NT2/D1 (cell line): Measurements from ENCODE around the gene IL1R2.

Source experiments
- DNase-seq: peaks from one replicate; pipeline ENCODE4 v3.0.0-alpha.2; 2011; ENCODE audit warnings: low read depth, low spot score
- H3K27me3 ChIP-seq: 2 replicates; pipeline ENCODE4 v1.6.0; 2011; ENCODE audit warnings: mild to moderate bottlenecking; ENCODE audit not compliant: insufficient read length, insufficient read depth
- H3K36me3 ChIP-seq: 2 replicates; pipeline ENCODE4 v1.6.1; 2011; ENCODE audit warnings: mild to moderate bottlenecking, low read length, mixed read lengths; ENCODE audit not compliant: insufficient read depth, insufficient read length
- H3K4me1 ChIP-seq: 2 replicates; pipeline ENCODE4 v1.5.1; 2011; ENCODE audit not compliant: insufficient read depth, insufficient read length
- H3K4me3 ChIP-seq: 2 replicates; pipeline ENCODE4 v1.5.1; 2011; ENCODE audit warnings: low read depth; ENCODE audit not compliant: insufficient read length
- H3K9ac ChIP-seq: 2 replicates; pipeline ENCODE4 v1.6.0; 2011; ENCODE audit warnings: low read depth; ENCODE audit not compliant: insufficient read length
- H3K9me3 ChIP-seq: 2 replicates; pipeline ENCODE4 v1.5.1; 2011; ENCODE audit warnings: mild to moderate bottlenecking, low read length; ENCODE audit not compliant: insufficient read depth
- SUZ12 ChIP-seq: IDR thresholded peaks from 2 replicates; pipeline ENCODE4 v1.6.1; 2011; ENCODE audit not compliant: insufficient read length, insufficient read depth; ENCODE audit errors: extremely low read depth
- YY1 ChIP-seq: IDR thresholded peaks from 2 replicates; pipeline ENCODE4 v1.6.1; 2011; ENCODE audit not compliant: insufficient read length, insufficient read depth
- ZNF274 ChIP-seq: IDR thresholded peaks from 2 replicates; pipeline ENCODE4 v1.6.1; 2011; ENCODE audit warnings: mild to moderate bottlenecking, low read depth, low read length

The IL1R2 gene

DNA sequence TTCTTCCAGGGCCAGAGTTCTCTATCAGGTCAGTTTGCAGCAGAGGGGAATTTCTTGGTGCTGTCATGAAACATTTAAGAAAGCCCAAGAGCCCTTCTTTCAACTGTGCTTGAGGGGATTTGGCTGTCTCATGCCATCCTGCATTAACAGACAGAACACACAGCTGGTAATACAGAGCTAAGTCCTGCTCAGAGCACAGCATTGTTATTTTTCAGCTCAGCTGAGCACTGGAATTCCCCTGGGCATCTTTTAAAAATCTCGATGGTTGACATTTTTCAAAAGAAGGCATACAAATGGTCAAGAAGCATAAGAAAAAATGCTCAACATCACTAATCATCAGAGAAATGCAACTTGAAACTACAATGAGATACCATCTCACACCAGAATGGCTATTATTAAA is 14.9 kb upstream of the IL1R2 start:
- Histone ChIP-seq H3K4me3 (no peak overlapping the region), H3K9ac (peak overlapping the region; percentile 24), H3K27me3 (no peaks in the 10 kb centered on the region), H3K4me1 (peaks cover 11% of the 10 kb centered on the region), H3K9me3 (peaks cover 19% of the 10 kb centered on the region; the same call in 1 of the 2 replicates), H3K36me3 (no peaks in the 10 kb centered on the region)
- DNase-seq, result no peak
- TF ChIP-seq ZNF274 (no peak), SUZ12 (no peak), YY1 (no peak)

DNA sequence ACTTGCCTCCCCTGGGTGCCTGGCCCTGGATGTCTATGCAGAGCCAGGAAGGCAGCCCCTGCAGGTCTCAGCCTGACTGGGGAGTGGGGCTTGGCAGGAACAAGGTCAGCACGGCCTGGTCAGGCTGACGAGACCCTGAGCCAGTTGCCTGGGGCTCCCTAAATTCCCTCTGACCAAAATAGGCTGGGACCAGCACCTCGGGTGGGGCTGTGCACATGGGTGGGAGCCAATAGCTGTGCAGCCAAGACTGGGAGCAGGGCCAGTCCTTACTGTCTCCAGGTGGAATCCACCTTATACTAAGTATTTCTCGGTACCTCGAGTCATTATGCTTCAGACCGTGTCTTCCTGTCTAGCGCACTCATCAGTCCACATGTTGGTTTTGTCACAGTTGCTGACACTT is 11.4 kb upstream of the IL1R2 start:
- no peaks in the 10 kb centered on the region for H3K27me3 ChIP-seq
- H3K36me3 ChIP-seq, result no peaks in the 10 kb centered on the region
- H3K4me3 ChIP-seq, result no peak overlapping the region
- no peak for TF ChIP-seq ZNF274
- no peak for TF ChIP-seq SUZ12
- TF ChIP-seq YY1, result no peak
- no peak for DNase-seq
- H3K9me3 ChIP-seq, result no peaks in the 10 kb centered on the region
- H3K4me1 ChIP-seq, result peaks cover 11% of the 10 kb centered on the region
- H3K9ac ChIP-seq, result no peak overlapping the region

GRCh38 chr2:101981066-101981465 is 10.7 kb upstream of the IL1R2 start:
- no peak overlapping the region for H3K9ac ChIP-seq
- H3K4me3 ChIP-seq, result no peak overlapping the region
- H3K9me3 ChIP-seq, result no peaks in the 10 kb centered on the region
- peaks cover 11% of the 10 kb centered on the region for H3K4me1 ChIP-seq
- no peak for DNase-seq
- H3K36me3 ChIP-seq, result no peaks in the 10 kb centered on the region
- TF ChIP-seq ZNF274 (no peak), YY1 (no peak), SUZ12 (no peak)
- no peaks in the 10 kb centered on the region for H3K27me3 ChIP-seq

- H3K9ac ChIP-seq, result no peak overlapping the region
Measured at GRCh38 chr2:101981504-101981903, 10.3 kb upstream of the IL1R2 start.

DNA sequence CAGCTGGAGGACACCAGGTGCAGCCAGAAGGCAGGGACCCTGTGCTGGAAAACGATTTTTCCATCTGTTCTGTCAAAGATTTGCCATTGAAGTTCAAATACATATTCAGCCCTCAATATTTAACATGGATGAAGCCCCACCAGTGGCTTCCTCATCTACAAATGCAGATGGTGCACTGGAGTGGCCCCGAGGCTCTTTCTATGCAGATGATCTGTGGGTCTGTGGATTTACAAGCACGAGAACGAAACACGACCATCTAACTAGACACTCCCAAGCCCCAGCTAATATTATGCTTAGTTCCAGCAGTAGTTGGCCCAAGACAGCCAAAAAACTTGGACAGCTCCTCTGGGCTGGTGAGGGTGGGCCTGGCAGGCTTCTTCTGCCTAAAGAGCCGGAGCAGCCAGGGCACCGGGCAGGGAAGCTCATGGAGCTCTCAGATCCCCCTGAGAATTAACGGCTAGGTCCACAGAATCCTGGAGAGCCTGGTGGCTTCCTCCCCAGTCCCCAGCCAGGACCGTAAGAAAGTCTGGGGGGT is 9.2 kb upstream of the IL1R2 start:
- Histone ChIP-seq H3K9ac (no peak overlapping the region), H3K4me3 (no peak overlapping the region), H3K27me3 (no peaks in the 10 kb centered on the region), H3K36me3 (no peaks in the 10 kb centered on the region), H3K9me3 (no peaks in the 10 kb centered on the region), H3K4me1 (peaks cover 11% of the 10 kb centered on the region)
- no peak for TF ChIP-seq YY1
- no peak for TF ChIP-seq ZNF274
- no peak for TF ChIP-seq SUZ12
- no peak for DNase-seq

More at GRCh38 chr2:101981504-101981903, 10.3 kb upstream of the IL1R2 start:
- TF ChIP-seq ZNF274, result no peak
- TF ChIP-seq YY1, result no peak
- no peak for TF ChIP-seq SUZ12
- no peak overlapping the region for H3K4me3 ChIP-seq
- H3K4me1 ChIP-seq, result peaks cover 11% of the 10 kb centered on the region
- no peaks in the 10 kb centered on the region for H3K9me3 ChIP-seq
- no peaks in the 10 kb centered on the region for H3K36me3 ChIP-seq
- DNase-seq, result no peak
- no peaks in the 10 kb centered on the region for H3K27me3 ChIP-seq

DNA sequence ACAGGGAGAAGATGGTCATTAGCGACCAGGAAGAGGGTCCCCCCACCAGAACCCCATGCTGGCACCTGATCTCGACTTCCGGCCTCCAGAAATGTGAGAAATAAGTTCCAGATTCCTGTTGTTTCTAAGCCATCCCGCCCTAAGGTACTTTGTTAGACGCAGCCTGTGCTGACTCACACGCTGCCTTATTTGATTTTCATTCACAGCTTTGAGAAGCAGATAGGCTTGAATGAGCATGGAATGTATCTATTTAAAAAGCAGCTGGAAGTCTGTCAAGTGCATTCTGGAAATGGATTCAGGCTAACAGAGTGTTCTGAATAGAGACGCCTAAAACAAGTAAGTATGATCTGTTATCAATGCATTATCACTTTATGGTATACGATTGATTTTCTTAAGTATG is 8.3 kb upstream of the IL1R2 start:
- no peak for DNase-seq
- peaks cover 16% of the 10 kb centered on the region for H3K4me1 ChIP-seq

DNA sequence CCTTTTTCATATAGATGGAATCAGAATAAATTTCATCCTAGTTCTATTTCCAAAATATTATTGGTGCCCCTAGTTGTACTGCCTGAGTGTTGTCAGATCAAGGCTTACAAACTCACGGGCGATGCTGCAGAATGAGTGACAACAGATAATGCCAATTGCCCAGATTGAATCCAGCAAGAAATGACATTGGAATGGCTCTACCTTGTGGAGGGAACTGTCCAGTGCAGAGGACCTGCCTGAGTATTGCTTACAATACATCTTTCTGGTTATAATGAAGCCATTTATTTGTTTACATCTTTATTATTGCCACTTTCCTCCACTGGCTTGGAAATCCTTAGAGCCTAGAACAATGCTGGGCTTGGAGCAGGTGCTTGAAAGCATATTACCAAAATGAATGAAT is 7.8 kb upstream of the IL1R2 start:
- Histone ChIP-seq H3K9me3 (no peaks in the 10 kb centered on the region), H3K27me3 (no peaks in the 10 kb centered on the region), H3K36me3 (no peaks in the 10 kb centered on the region), H3K4me1 (peaks cover 15% of the 10 kb centered on the region), H3K4me3 (no peak overlapping the region), H3K9ac (no peak overlapping the region)
- no peak for DNase-seq
- TF ChIP-seq ZNF274 (no peak), SUZ12 (no peak), YY1 (no peak)

More for the DNA sequence above, 8.3 kb upstream of the IL1R2 start:
- no peak overlapping the region for H3K4me3 ChIP-seq
- H3K27me3 ChIP-seq, result no peaks in the 10 kb centered on the region
- TF ChIP-seq YY1, result no peak
- no peak for TF ChIP-seq ZNF274
- no peak for TF ChIP-seq SUZ12
- no peaks in the 10 kb centered on the region for H3K36me3 ChIP-seq
- H3K9me3 ChIP-seq, result no peaks in the 10 kb centered on the region
- H3K9ac ChIP-seq, result no peak overlapping the region

DNA sequence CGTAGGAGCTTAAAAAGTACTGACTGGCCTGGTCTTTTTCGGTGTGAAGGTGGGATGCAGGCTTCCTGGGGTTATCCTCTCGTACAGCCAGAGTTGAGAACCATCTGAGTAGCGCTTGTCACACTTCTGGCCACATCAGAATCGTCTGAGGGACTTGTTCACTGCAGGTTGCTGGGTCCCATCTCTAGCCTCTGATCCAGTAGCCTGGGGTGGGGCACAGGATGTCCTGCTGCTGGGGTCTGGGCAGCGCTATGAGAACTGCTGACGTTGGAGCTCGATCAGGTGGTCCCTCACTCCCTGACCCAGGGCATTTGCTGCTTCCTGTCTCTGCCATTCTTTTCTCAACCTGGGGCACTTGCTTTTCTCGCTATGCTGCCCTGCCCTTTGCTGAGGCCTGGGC is 7.1 kb upstream of the IL1R2 start:
- Histone ChIP-seq H3K4me3 (no peak overlapping the region), H3K4me1 (peaks cover 8% of the 10 kb centered on the region), H3K9me3 (no peaks in the 10 kb centered on the region), H3K27me3 (no peaks in the 10 kb centered on the region), H3K36me3 (no peaks in the 10 kb centered on the region), H3K9ac (no peak overlapping the region)
- DNase-seq, result no peak
- TF ChIP-seq YY1 (no peak), ZNF274 (no peak), SUZ12 (no peak)
